ENCODE measurements around the gene MITF.

GRCh38 chr3:69724722-69725435, 14.4 kb upstream of the MITF start:
- no peak for TF ChIP-seq EP300 (IDR thresholded peaks at IDR 0.05; ENCODE audit: borderline replicate concordance in 1 of 2, low read depth in 1 of 2, low read length in 1 of 2)
- TF ChIP-seq POLR2AphosphoS5 (IDR thresholded peaks at IDR 0.05; ENCODE audit: low read depth, low read length): no peak
- TF ChIP-seq RAD21 (IDR thresholded peaks at IDR 0.05; ENCODE audit: low read length): no peak
- no peak for TF ChIP-seq CTCF (IDR thresholded peaks at IDR 0.05)
- no peak for TF ChIP-seq MAX (IDR thresholded peaks at IDR 0.05; ENCODE audit: low read depth)
- TF ChIP-seq SMC3 (IDR thresholded peaks at IDR 0.05; ENCODE audit: low read depth, low read length): no peak
- TF ChIP-seq NRF1 (IDR thresholded peaks at IDR 0.05; ENCODE audit: low read depth, low read length): no peak
- TF ChIP-seq MXI1 (IDR thresholded peaks at IDR 0.05; ENCODE audit: low read depth, low read length): no peak
- TF ChIP-seq ELF1 (IDR thresholded peaks at IDR 0.05): no peak
- TF ChIP-seq EZH2phosphoT487 (IDR thresholded peaks at IDR 0.05; ENCODE audit: borderline replicate concordance, low read depth): no peak
